OCI-LY1 (cell line): ENCODE results near the gene CILP2.

Experiments
- EZH2 ChIP-seq: fragments of 200-600 bp; sonication (generic), shearing (Covaris generic); IDR thresholded peaks from 2 replicates; pipeline ENCODE4 v1.8.0; 2017; ENCODE audit warnings: borderline replicate concordance, mixed run types, mild to moderate bottlenecking, antibody characterized with exemption, low read length, moderate library complexity, mixed read lengths
- TF ChIP-seq, protein P1 (sequence below): fragments of 200-600 bp; sonication (generic), shearing (Covaris generic); IDR thresholded peaks from 2 replicates; pipeline ENCODE4 v1.5.1; 2017; ENCODE audit warnings: mild to moderate bottlenecking, antibody characterized with exemption, low read length, moderate library complexity, mixed read lengths

GRCh38 chr19:19540715-19541515 lies 2.9 kb downstream of the CILP2 start:
- TF ChIP-seq, protein P1, sequence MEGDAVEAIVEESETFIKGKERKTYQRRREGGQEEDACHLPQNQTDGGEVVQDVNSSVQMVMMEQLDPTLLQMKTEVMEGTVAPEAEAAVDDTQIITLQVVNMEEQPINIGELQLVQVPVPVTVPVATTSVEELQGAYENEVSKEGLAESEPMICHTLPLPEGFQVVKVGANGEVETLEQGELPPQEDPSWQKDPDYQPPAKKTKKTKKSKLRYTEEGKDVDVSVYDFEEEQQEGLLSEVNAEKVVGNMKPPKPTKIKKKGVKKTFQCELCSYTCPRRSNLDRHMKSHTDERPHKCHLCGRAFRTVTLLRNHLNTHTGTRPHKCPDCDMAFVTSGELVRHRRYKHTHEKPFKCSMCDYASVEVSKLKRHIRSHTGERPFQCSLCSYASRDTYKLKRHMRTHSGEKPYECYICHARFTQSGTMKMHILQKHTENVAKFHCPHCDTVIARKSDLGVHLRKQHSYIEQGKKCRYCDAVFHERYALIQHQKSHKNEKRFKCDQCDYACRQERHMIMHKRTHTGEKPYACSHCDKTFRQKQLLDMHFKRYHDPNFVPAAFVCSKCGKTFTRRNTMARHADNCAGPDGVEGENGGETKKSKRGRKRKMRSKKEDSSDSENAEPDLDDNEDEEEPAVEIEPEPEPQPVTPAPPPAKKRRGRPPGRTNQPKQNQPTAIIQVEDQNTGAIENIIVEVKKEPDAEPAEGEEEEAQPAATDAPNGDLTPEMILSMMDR = no peak
- TF ChIP-seq EZH2 = no peak
